Activated CD4-positive, alpha-beta T cell treated with anti-CD3 and anti-CD28 coated beads, Interleukin-2, amount 50 U/mL, for 48 hours (primary cell): ENCODE results near the gene DDX39A.
"Not testable (repeated sequence)": the region's sequence is repeated elsewhere in the genome, so short reads cannot be mapped to it uniquely, and the experiment has no call there.

Experiments used
- DNase-seq, 2 experiments: peaks; one replicate each; pipeline ENCODE4 v3.0.0-alpha.2; 2020

DDX39A gene

DNA sequence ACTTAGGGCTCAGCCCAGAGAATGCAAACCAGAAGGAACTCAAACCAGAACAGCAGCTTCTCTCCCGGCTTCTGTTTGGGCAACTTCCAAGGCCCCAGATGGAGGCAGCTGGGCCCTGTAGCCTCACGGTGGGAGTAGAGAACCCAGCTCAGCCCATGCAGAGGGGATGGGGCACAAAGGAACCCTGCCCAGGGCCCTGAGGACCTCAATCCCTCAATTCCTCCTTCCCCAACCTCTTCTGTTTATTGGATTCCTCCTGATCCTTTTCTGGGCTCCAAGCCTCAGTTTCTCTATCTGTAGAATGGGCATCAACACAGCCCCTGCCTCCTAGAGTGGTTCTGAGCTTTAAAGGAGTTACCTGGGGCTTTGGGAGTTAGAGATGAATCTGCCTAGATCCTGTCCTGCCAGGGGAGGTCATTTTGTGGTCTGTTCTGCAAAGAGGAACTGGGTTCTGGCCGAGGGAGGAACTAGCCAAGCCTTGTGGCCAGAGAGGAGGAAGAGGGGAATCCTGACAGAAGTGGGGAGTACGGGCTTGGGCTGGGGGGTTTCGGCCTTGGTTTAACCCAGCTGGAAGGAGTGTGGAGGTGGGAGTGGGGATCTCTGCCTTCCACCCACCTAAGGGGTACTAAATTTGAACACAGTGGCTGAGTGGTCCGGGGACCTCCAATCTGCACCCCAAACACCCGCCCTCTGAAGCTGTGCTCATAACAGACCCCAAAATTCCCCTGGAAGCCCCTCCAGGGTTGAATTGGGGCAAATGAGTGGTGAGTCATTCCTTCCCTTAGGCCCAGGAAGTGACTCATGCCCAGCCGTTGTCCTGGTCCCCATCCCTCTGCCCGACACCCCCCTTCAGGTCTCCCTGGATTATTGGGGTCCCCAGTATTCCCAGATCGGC is 35.2 kb downstream of the DDX39A start:
- DNase-seq = peak in 1 of 2 experiments; percentile 65

- peak; percentile 70 to 80 for DNase-seq
Measured at GRCh38 chr19:14381689-14382474, 37.3 kb downstream of the DDX39A start.

DNA sequence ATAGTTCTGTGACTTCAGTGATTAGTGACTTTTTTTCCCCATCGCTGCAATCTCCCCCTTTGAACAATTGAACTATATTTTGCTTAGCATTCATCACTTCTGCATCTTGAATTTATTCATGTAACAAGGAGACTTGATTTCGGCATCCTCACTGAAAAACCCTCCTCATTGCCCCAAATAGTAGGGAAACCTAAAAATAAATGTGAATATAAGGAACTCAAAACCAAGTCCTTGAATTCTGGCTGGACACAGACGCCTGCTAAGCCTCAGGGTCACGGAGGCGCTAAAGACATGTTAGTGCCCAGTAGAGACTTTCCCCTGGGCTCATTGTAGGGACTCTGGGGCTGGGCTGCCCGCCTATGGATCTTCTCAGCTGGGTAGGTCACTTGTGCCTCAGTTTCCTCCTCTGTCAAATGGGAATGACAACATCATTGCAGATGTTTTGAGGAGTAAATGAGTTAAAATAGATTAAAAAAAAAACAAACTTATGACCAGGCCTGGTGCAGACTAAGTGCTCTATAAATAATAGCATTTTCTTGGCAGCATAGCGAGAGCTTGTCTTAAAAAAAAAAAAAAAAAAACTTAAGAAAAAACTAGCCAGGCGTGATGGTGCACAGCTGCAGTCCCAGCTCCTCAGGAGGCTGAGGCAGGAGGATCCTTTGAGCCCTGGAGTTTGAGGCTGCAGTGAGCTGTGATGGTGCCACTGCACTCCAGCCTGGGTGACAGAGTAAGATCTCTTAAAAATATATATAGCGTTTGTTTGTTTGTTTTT is 39.7 kb downstream of the DDX39A start:
- no peak for DNase-seq

GRCh38 chr19:14378890-14379289 is 40.3 kb downstream of the DDX39A start:
- no peak for DNase-seq

GRCh38 chr19:14377883-14378328 is 41.2 kb downstream of the DDX39A start:
- DNase-seq = no peak

GRCh38 chr19:14375582-14376291 is 43.4 kb downstream of the DDX39A start:
- no peak for DNase-seq

GRCh38 chr19:14375055-14375581 is 44.0 kb downstream of the DDX39A start:
- peak in 1 of 2 experiments; percentile 59 for DNase-seq

DNA sequence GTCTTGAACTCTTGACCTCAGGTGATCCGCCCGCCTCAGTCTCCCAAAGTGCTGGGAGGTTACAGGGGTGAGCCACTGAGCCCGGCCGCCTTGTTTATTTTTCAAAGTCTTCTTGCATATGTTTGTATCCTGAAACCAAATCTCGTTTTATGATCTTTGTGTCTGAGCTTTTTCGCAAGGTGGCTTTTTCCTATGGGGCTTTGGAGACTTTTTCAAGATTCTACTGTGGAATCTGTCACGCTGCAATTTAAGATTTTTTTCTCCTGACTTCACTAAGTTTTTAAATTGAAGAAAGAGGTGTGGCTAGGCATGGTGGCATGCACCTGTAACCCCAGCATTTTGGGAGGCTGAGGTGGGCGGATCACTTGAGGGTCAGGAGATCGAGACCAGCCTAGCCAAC is 44.8 kb downstream of the DDX39A start:
- not testable (repeated sequence) for DNase-seq

DNA sequence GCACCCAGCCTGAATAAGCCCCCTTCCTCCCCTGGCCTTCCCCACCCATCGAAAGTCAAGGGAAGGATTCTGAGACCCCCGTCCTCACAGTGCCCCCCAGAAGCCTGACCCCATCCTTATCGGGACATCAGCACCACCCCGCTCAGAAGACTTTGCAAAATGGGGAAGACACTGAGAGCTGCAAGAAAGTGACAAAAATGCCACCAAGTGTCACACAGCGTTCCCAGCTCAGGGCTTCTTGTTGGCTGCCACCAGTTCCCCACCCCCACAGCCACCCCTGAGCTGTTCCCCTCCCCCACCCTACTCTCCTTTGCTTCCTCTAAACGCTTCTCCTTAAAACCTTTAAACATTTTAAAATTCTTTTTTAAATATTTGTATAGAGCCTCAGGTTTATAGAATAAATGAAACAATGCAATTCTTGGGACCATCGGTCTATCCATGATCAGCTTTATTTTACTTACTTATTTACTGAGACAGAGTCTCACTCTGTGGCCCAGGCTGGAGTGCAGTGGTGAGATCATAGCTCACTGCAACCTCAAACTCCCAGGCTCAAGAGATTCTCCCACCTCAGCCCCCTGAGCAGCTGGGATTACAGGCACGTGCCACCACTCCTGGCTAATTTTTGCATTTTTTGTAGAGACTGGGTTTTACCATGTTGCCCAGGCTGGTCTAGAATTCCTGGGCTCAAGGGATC is 46.6 kb downstream of the DDX39A start:
- not testable (repeated sequence) for DNase-seq

GRCh38 chr19:14371301-14371821 is 47.8 kb downstream of the DDX39A start:
- no peak for DNase-seq

DNA sequence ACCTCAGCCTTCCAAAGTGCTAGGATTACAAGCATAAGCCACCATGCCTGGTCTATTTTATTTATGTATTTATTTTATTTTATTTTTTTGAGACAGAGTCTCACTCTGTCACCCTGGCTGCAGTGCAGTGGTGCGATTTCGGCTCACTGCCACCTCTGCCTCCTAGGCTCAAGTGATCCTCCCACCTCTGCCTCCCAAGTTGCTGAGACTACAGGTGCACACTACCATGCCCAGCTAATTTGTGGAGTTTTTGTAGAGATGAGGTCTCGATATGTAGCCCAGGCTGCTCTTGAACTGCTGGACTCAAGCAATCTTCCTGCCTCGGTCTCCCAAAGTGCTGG is 48.2 kb downstream of the DDX39A start:
- DNase-seq = no peak

DNA sequence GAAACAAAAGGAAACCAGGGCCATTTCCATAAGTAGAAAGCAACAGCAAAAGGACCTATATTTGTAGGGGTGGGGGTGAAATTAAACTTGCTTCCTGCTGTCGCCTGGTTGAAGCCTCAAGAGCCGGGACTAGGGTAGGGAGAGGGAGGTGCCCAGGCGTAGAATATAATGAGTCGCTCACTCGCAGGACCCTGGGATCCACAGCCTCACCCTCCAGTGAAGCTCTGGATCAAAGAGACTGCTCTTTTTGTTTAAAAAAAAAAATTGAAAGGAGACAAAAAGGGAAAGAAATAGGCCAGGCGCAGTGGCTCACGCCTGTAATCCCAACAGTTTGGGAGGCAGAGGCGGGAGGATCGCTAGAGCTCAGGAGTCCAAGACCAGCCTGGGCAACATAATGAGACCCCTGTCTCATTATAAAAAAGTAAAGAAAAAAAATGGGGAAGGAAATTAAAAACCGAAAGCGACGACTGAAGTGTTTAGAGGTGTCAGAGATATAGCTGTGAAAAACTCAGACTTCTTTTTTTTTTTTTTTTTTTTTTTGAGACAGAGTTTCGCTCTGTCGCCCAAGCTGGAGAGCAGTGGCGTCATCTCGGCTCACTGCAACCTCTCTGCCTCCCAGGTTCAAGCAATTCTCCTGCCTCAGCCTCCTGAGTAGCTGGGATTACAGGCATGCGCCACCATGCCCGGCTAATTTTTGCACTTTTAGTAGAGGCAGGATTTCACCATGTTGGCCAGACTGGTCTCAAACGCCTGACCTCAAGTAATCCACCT is 48.8 kb downstream of the DDX39A start:
- DNase-seq = peak in 1 of 2 experiments; percentile 64

- peak; percentile 89 to 93 for DNase-seq
Measured at GRCh38 chr19:14369399-14370168, 49.6 kb downstream of the DDX39A start.

DNA sequence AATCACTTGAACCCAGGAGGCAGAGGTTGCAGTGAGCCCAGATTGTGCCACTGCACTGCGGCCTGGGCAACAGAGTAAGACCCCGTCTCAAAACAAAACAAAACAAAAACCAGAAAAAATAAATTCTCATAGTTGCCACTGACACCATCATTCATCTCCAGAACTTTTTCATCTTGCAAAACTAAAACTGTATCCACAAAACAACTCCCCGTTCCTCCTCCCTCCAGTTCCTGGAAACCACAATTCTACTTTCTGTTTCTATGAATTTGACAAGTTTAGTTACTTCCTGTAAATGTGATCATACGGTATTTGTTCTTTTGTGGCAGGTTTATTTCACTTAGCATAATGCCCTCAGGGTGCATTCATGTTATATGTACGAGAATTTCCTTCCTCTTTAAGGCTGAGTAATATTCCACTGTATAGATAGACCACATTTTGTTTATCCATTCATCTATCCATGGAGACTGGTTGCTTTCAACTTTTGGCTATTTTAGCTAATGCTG is 51.1 kb downstream of the DDX39A start:
- DNase-seq = no peak

DNA sequence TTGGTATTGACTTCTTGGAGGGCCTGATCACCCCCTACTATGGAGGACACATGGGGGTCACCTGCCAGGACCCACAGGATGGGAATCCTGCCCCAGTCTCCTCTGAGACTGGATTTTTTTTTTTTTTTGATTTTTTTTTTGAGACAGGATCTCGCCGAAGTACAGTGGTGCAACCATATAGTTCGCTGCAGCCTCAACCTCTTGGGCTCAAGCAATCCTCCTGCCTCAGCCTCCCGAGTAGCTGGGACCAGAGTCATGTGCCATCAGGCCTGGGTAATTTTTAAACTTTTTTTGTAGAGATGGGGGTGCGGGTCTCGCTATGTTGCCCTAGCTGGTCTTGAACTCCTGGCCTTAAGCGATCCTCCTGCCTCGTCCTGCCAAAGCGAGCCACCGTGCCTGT is 52.1 kb downstream of the DDX39A start:
- no peak for DNase-seq

- DNase-seq = peak; percentile 87 to 91
Measured at GRCh38 chr19:14366529-14366928, 52.6 kb downstream of the DDX39A start.

DNA sequence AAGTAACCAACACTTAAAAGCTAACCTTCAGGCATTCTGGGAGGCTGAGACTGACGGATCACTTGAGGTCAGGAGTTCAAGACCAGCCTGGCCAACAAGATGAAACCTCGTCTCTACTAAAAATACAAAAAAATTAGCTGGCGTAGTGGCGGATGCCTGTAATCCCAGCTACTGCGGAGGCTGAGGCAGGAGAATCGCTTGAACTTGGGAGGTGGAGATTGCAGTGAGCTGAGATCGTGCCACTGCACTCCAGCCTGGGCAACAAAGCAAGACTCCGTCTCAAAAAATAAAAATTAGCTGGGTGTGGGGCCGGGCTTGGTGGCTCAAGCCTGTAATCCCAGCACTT is 55.1 kb downstream of the DDX39A start:
- not testable (repeated sequence) for DNase-seq

- peak; percentile 80 to 84 for DNase-seq
Measured at GRCh38 chr19:14363183-14364097, 55.7 kb downstream of the DDX39A start.
